Prostate gland (tissue), 2 donors: ENCODE data around the gene SNIP1. TPM values are rescaled to one million over a fixed set of nuclear protein-coding genes. Genes with fewer than 3 reads are reported as not detected.

Source experiments
- DNase-seq: peaks from one replicate; pipeline ENCODE4 v3.0.0-alpha.2; 2019; ENCODE audit warnings: low spot score
- H3K27ac ChIP-seq, 2 donors: fragments of 200-600 bp; sonication (generic); 2 replicates each; pipeline ENCODE4 v1.5.1; 2017 to 2019
- H3K27me3 ChIP-seq: fragments of 200-600 bp; sonication (generic); replicated peaks from 2 replicates; pipeline ENCODE4 v1.5.1; 2019; ENCODE audit not compliant: insufficient read depth
- H3K36me3 ChIP-seq, 2 donors: fragments of 200-600 bp; sonication (generic); 1 replicate in 1 of 2; 2 replicates in 1 of 2; pipeline versions ENCODE4 v1.5.1 to v1.8.1; 2017 to 2019
- H3K4me1 ChIP-seq: fragments of 200-600 bp; sonication (generic); replicated peaks from 2 replicates; pipeline ENCODE4 v1.5.1; 2019
- H3K4me3 ChIP-seq, 2 donors: fragments of 200-600 bp; sonication (generic); 2 replicates each; pipeline ENCODE4 v1.5.1; 2017 to 2019
- H3K9me3 ChIP-seq: fragments of 200-600 bp; sonication (generic); 2 replicates; pipeline ENCODE4 v1.5.1; 2017
- CTCF ChIP-seq, 4 experiments: fragments of 200-600 bp in 2 of 4; fragments of 450-650 bp in 2 of 4; sonication (generic) in 2 of 4; IDR thresholded peaks; 1 replicate in 3 of 4; 2 replicates in 1 of 4; pipeline ENCODE4 v1.5.1; 2016 to 2019; ENCODE audit warnings: antibody characterized with exemption in 4 of 4, mild to moderate bottlenecking in 2 of 4, moderate library complexity in 2 of 4
- POLR2A ChIP-seq: fragments of 450-650 bp; IDR thresholded peaks from one replicate; pipeline ENCODE4 v1.6.1; 2016; ENCODE audit warnings: antibody characterized with exemption, mild to moderate bottlenecking
- POLR2AphosphoS5 ChIP-seq: sonication (generic); formaldehyde crosslinking; IDR thresholded peaks from one replicate; pipeline ENCODE4 v1.6.1; 2017; ENCODE audit warnings: antibody characterized with exemption
- WGBS: methylation state at CpG from one replicate; pipeline ENCODE4 v1.1.5; 2018; 5-methylcytosine and 5-hydroxymethylcytosine counted together
- intact Hi-C: fragments of 100-400 bp; cut with DNase I; formaldehyde crosslinking; loops from one replicate; pipeline ENCODE4 v1.14.2; 2022
- total RNA-seq, 2 donors: library from RNA; depleted of rRNA; stranded (reverse); fragments of >200 nt; gene quantifications; one replicate each; pipeline ENCODE4 v1.1.0, GENCODE V29; 2016

Gene SNIP1
- total RNA-seq = 10 to 100 TPM; 27.6 to 45.7 TPM

GRCh38 chr1:37553927-37554808, at the start of gene SNIP1:
Gene SNIP1 (minus strand): TSS chr1:37554293. CDS start chr1:37554229, 64 bp downstream.
- Histone ChIP-seq H3K27me3 (no peaks in the 10 kb centered on the region), H3K9me3 (no peaks in the 10 kb centered on the region), H3K27ac (peak within 1 kb of the TSS; percentile 76 to 82), H3K4me3 (peak within 1 kb of the TSS; percentile 89 to 93), H3K4me1 (peaks cover 10% of the 10 kb centered on the region), H3K36me3 (no peaks in the 10 kb centered on the region)
- intact Hi-C loops = loop anchor here (10.0 kb wide), 1 partner anchor 251 kb away; the partner anchor contains the start of genes C1orf122 and YRDC
- peak in 2 of 4 experiments; percentile 23 to 25 for TF ChIP-seq CTCF (IDR thresholded peaks at IDR 0.05)
- no peak for TF ChIP-seq POLR2A
- peak; percentile 100 for TF ChIP-seq POLR2AphosphoS5
- 14% methylated on average over 51 of the region's 54 CpGs for WGBS
- DNase-seq = peak; percentile 93

- Histone ChIP-seq H3K27me3 (no peaks in the 10 kb centered on the region), H3K4me1 (no peaks in the 10 kb centered on the region), H3K9me3 (no peaks in the 10 kb centered on the region), H3K27ac (no peak overlapping the region), H3K36me3 (no peaks in the 10 kb centered on the region), H3K4me3 (no peak overlapping the region)
- TF ChIP-seq POLR2A = no peak
- TF ChIP-seq CTCF (IDR thresholded peaks at IDR 0.05) = peak in 3 of 4 experiments; percentile 12 to 50 (median 44)
- DNase-seq = no peak
- WGBS = 35% methylated on average over 8 of the region's 8 CpGs
- intact Hi-C loops = loop anchor here (2.0 kb wide), 1 partner anchor 80 kb away; no protein-coding TSS in a partner anchor
These were observed 48.9 kb upstream of the SNIP1 start for GRCh38 chr1:37602750-37603694.

GRCh38 chr1:37601441-37601840, 47.3 kb upstream of the SNIP1 start:
- no peaks in the 10 kb centered on the region for H3K9me3 ChIP-seq
- no peak overlapping the region for H3K27ac ChIP-seq
- no peak overlapping the region for H3K4me3 ChIP-seq
- H3K36me3 ChIP-seq = no peaks in the 10 kb centered on the region
- intact Hi-C loops = no loop called here
- TF ChIP-seq POLR2A = no peak
- DNase-seq = no peak
- no peaks in the 10 kb centered on the region for H3K27me3 ChIP-seq
- H3K4me1 ChIP-seq = no peaks in the 10 kb centered on the region

- no peak for DNase-seq
- no peak overlapping the region for H3K27ac ChIP-seq
- no peaks in the 10 kb centered on the region for H3K9me3 ChIP-seq
- no peak overlapping the region for H3K4me3 ChIP-seq
- 63% methylated on average over 5 of the region's 5 CpGs for WGBS
- H3K27me3 ChIP-seq = no peaks in the 10 kb centered on the region
- H3K36me3 ChIP-seq = no peaks in the 10 kb centered on the region
- intact Hi-C loops = loop anchor here (10.0 kb wide), 1 partner anchor 205 kb away; the partner anchor contains the start of genes C1orf122 and YRDC
- H3K4me1 ChIP-seq = peaks cover 4% of the 10 kb centered on the region
- TF ChIP-seq CTCF (IDR thresholded peaks at IDR 0.05) (no peak), POLR2AphosphoS5 (no peak), POLR2A (no peak)
These were observed 45.8 kb upstream of the SNIP1 start for GRCh38 chr1:37599940-37600339.

- WGBS = 2% methylated on average over 3 of the region's 3 CpGs
- H3K27me3 ChIP-seq = no peaks in the 10 kb centered on the region
- TF ChIP-seq POLR2A = no peak
- TF ChIP-seq CTCF (IDR thresholded peaks at IDR 0.05) = no peak
- no peak for TF ChIP-seq POLR2AphosphoS5
- H3K4me3 ChIP-seq = peak overlapping the region; percentile 70 to 72
- no peak for DNase-seq
- peak overlapping the region; percentile 56 to 64 for H3K27ac ChIP-seq
- H3K36me3 ChIP-seq = no peaks in the 10 kb centered on the region
- no peaks in the 10 kb centered on the region for H3K9me3 ChIP-seq
- intact Hi-C loops = loop anchor here (10.0 kb wide), 1 partner anchor 209 kb away; the partner anchor contains the start of genes C1orf122 and YRDC
- peaks cover 10% of the 10 kb centered on the region for H3K4me1 ChIP-seq
These were observed 42.1 kb upstream of the SNIP1 start for GRCh38 chr1:37596182-37596667.
